HG03354 (cell line): ENCODE measurements around the gene RXFP2.

Experiments
- ATAC-seq: cut with Tn5 transposase; IDR thresholded peaks from one replicate; pipeline ENCODE4 v1.9.1; 2021; ENCODE audit warnings: mild to moderate bottlenecking; ENCODE audit not compliant: unreplicated experiment, poor library complexity, severe bottlenecking

The RXFP2 gene

DNA sequence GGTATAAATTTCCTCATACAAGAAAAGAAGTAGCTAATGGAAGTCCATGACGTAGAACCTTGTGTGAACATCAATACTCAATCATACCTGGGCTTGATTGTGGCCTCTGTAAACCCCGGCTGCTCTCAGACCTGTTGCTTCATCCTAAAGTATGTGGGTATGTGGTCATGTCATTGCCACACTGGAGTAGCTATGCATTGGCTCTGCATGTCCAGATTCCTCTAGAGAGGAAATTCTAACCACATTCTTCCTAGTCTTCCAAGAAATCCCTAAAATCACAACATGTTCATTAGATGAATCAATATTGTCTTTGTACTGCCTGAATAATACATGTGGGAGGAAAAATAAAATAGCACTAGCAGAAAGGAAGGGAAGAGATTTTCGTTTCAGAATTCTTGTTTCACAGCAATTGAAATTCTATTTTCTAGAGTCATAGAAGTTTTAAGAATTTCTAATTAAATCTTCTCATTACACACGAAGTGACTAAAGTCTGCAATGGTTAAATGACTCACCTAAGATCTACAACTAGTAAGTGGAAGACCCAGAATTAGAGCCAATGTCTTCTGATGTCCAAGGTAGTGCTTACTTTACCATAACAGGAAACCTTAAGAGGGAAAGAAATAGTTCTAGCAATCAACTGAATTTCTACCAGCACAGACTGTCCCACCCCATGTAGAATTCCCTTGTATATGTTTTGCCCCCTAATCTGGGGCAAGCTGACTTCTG lies 28.0 kb downstream of the RXFP2 start:
- ATAC-seq, result no peak

DNA sequence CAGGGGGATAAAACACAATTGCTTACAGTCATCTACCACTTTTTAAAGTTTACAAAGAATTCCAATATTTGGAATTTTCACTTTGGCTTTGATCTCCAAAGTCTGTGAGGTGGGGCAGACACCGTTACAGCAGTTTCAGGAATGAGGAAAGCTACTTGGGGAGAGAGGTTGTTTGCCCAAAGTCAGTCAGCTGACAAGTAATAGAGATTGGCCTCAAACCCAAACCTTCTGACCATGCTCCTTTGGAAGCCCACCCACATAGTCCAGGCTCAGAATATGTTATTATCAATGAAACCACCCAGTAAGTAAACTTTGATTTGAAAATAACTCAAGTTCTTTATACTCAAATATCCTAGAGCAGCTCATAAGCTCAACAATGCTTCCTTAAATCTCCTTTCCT lies 29.0 kb downstream of the RXFP2 start:
- ATAC-seq, result no peak

DNA sequence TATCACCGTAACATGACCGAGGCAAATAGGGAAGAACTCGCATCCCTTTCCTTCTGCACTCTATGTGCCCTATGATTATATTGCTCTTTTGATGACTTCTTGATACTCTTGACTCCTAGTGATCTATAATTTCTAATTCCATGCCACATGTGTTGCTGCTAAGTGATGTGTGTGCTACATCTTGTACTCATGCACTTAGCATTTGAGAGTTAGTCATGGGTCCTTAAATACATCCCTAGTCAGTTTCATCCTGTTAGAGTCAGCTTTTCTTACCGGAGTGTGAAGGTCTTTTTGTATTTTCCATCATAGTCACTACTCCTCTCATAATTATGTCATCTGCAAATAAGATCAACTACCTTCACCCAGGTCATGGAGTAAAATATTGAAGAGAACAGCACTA lies 30.2 kb downstream of the RXFP2 start:
- no peak for ATAC-seq

DNA sequence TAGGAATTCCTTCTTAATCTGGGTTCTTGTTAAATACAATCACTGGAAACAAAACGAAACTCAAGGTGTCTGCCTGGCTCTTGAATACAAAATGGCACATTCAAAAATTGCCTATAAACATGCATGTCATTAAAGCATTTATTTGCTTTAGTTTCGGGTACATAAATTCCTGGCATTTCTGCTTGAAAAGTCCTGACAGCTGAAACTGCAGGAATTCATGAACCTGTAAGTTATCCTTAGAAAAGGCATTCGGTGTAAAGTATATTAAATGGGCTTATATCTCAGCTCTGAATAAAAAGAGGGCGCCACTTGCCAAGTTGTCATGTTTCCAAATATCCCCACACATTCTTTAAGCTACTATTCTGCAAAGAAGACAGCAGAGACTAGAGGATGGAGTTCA lies 32.9 kb downstream of the RXFP2 start:
- no peak for ATAC-seq

DNA sequence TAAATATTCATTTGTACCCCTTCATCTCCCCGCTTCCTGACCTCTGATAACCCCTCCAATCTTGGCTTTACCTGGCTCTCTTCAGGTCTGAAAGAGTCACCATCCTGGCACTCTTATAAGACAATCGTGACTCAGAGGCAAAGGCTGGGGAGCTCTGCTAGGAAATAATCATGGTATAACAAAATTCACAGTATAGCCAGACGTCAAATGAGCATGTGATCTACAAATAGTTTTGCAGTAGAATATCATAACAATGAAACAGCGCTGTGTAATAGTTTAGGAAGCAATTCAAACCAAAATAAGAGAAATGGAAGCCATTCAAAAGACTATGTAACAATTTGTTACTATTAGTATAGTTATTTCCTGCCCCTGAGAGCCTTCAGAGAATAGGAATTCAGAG lies 34.2 kb downstream of the RXFP2 start:
- ATAC-seq, result no peak

DNA sequence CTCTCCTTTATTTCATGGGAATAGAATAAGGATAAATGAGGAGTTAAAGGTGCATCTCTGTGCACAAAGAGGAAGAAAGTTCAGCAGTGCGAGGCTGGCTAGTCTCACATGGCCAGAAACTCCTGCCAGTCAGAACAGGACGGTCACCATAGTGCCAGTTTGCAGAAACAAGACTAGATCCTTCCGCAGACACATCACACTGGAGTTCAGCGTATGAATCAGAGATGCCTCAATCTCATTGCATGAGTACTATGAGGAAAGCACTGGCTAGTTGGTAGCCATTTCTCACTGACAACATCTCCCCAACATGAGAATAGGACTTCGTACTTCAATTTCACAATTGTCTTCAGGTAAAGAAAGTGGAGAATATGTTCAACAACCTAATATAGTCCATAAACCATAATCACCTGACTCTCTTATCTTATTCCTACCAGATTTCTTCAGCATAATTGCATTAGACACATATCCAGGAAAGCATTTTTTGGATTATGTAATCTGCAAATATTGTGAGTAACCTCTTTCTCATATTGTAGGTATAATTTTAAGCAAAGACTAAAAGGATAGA lies 34.9 kb downstream of the RXFP2 start:
- no peak for ATAC-seq

DNA sequence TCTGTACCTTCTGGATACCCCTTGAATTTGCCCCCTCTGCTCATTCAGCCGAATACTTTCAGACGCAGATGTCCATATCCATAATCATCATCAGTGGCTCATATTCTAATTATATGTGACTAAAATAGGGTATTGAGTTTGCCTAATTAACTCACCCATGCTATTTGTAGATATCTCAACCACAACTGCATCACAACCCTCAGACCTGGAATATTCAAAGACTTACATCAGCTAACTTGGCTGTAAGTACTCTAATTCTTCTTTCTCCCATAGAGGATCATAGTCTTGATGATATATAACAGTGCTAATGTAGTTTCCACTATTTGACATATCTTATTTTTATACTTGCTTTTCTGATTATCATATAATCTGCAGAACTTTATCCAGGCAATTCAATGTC lies 35.8 kb downstream of the RXFP2 start:
- ATAC-seq, result no peak

DNA sequence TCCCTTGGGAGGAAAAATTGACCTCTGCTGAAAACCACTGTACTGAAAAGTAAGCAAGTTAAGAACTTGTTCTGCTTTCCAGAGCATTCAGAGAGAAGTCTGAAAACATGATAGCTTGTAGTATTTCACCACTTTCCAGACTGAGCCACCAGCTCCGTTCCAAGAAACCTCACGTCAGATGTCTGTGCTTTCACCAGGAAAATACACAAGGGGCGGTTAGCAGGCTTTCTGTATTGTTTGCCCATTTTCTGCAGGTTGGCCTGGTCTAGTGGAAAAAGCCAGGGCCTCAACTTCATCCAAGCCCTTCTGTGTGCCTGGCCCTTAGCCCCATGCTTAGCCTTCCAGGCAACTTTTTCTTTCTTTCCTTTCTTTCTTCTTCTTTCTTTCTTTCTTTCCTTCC lies 36.4 kb downstream of the RXFP2 start:
- ATAC-seq, result no peak

DNA sequence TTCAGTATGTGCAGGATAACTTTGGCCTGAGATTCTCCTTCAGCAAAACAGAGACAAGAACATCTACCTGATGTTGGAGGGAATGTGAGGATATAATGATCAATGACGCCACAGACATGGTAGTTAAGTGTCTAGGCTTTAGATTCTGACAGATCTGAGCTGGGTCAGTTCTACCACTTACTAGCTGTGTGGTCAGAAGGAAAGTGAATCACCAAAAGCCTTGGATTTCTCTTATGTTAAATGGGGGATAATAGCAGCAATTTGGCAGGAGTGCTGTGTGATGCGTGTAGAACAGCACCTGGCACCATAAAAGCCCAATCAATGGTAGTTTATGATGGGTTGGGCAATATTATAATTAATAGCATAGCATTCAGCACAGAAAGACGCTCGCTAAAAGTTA lies 41.7 kb downstream of the RXFP2 start:
- no peak for ATAC-seq

DNA sequence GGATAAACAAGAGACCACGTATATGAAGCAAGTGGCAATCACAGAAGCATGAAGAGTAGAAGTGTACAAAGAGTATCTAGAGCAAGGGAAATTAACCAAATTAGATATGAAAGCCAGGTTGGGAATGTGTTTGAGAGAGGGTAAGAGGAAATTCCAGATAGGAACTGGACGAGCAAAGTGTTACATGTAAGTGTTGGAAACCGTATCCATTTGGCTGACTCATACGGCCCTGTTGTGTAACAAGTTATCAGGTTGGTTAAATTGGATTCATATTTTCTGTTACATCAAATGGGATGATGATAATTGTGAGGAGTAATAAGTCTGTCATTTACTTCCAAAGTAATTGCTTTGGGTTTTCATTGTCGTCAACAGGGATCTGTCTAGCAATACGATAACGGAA lies 46.7 kb downstream of the RXFP2 start:
- ATAC-seq, result no peak

DNA sequence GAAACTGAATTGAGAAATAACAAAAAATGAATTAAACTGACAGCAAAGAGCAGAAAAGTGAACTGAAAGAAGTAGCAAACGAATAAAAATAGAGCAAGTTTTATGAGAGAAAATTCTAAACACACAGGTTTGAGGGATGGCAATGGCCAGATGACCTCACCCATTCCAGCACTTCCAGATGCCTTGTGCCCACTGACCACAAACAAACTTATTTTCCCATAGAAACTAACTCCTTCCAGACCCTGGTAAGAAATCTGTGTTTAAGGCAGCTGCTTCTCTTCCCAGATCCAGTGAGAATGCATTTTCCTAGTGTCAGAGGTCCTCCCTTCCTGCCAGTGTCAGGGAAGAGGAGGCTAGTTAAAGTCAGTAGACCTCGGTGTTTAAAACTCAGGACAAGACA lies 51.7 kb downstream of the RXFP2 start:
- ATAC-seq, result no peak

DNA sequence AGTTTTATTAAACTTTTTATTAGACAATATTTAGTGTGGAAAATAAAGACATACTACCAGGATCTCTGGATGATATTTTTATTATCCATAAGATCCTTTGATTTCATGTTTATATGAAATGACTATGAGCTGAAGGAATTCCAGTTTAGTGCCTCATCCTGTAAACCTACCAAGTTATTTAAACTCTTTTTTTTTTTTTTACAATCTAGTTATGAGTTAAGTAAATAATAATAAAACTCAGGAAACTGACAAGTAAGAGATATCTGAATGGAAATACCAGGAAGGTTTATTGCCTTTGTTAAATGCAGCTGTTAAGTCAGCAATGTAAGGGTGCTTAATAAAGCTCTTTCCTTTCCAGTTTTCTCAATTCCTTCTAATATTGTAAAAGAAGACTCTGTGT lies 53.9 kb downstream of the RXFP2 start:
- ATAC-seq, result no peak

DNA sequence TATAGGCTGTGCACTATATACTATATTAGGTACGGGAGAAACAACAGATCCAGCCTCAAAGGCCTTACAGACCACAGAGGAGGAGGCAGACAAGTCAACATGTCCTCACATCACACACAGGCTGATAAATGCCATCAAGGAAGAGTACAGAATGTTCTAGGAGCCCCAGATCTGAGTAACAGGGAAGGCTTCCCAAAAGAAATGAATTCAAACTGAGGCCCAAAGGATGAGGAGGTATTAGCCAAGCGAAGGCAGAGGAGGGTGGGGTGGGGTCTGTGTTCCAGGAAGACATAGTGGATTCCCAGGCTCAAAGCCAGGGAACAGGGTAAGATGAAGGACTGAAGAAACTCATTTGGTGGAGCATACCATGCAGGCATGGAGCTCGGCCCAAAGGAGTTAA lies 55.1 kb downstream of the RXFP2 start:
- ATAC-seq, result no peak

DNA sequence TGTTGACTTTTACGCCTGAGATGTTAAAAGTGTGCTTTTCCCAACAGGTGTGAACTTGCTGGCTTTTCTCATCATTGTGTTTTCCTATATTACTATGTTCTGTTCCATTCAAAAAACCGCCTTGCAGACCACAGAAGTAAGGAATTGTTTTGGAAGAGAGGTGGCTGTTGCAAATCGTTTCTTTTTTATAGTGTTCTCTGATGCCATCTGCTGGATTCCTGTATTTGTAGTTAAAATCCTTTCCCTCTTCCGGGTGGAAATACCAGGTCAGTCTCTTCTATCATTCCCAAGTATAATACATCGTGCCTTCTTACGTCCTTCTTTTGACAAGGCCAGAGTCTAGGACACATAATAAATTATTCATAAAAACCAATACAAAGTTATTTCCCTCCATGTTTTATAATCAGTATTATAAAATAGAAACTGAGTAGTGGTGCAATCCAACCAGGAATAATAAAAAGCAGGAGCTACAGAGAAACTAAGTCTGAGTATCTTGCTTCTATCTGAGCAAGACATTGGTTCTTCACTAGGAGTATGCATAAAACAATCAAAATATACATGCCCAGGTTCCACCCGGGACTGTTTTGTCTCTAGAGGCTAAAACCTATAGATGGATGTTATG lies 57.9 kb downstream of the RXFP2 start:
- ATAC-seq, result no peak

DNA sequence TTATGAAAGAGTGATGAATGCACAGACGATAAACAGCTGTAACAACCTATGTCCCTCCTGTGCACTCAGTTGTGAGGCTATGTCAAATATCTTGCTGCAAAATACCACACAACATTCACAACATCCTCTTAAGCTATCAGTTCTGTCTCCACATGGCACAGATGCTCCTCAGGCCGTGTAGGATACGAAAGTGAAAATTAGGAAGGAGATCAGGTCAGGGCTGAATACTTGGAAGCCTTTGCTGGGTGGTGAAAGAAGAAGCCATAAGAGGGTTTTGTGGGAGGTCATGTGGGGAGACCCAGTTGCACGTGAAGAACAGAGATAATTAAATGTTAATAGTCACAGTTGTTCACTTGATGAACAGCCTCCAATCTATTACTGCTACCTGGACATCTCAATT lies 58.9 kb downstream of the RXFP2 start:
- no peak for ATAC-seq

DNA sequence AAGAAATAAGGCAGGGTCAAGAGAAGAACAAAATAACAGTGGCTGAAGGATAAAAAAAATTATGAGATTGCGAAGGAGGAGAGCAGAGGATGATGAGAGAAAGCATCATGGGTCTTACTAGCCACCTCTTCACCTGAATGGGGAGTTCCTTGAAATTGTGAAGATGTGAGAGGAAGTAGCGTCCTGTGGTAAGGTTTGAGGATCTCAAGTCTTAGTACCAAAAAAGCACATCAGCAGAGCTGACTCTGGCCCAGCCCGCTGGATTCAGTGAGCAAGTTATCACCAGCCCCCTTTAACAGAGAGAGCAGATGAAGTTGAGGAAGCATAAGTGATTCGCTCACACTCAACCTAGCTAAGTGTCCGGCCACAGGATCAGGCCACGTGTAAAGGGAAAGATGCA lies 61.8 kb downstream of the RXFP2 start:
- ATAC-seq, result no peak

DNA sequence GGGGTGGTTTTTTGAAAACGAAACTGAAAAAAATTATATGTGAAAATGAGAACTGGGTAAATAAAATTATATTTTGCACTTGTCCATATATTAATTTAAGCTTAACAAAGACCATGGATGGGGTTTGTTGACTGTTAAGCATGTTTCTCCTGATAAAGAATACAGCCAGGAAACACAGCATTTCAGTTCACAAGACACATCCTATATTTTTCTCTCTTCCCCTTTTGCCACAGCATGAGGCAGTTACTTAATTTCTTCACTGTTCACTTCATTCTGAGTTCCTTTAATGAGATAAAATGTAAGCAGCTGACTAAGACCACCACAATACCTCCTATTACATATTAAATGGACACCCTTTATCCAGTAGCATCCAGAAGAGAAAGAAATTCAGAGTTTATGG lies 64.0 kb downstream of the RXFP2 start:
- no peak for ATAC-seq

DNA sequence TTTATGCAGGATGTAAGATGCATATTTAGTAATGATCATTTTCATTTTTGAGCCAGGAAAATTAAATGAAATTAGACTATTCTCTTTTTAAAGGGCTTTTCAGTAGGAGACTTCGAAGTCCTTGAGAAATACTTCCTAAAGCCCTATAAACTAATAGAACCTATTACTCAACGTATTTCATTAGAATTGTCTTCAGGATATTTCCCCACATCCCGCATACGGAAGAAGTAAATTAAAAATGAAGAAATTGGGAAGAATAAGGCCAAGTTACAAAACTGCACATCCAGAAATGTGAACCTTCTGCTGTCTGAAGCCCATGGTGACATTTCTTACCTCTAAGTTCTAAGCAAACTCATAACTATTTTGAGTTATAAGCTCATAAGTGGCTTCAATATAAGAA lies 66.5 kb downstream of the RXFP2 start:
- ATAC-seq, result no peak

DNA sequence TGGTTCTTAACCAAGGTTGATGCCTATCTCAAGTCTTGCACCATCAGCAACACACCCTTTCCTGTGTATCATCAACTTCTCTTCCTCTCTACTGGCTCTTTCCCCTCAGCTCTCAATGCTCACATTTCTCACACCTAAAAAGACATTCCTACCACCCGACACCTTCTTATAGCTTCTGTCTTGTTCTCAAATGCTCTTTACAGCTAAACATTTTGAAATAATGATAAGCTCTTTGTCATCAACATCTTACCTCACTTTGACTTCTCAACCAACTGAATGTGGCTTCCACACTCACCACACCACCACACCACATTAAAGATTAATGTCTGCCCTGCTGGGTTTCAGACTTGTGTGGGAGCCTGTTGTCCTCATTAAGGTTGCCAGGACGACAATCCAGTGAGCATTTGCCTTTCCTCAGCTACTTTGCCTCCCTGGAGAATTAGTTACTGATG lies 67.8 kb downstream of the RXFP2 start:
- ATAC-seq, result no peak

DNA sequence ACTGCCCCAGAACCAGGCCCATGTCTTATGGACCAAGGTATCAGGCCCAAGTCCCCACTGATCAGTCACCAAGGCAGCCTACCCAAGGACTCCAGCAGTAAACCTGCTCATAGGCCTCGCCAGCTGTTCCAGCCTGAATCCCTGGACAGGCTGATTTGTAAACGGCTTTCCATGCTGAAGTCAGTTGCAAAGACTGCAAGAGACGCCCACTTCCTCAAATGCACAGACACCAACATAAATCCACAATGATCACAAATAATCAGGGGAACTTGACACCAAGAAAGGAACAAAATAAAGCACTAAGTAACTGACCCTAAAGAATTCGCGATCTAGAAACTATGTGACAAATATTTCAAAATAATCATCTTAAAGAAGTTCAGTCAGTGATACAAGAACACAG lies 75.2 kb downstream of the RXFP2 start:
- no peak for ATAC-seq

DNA sequence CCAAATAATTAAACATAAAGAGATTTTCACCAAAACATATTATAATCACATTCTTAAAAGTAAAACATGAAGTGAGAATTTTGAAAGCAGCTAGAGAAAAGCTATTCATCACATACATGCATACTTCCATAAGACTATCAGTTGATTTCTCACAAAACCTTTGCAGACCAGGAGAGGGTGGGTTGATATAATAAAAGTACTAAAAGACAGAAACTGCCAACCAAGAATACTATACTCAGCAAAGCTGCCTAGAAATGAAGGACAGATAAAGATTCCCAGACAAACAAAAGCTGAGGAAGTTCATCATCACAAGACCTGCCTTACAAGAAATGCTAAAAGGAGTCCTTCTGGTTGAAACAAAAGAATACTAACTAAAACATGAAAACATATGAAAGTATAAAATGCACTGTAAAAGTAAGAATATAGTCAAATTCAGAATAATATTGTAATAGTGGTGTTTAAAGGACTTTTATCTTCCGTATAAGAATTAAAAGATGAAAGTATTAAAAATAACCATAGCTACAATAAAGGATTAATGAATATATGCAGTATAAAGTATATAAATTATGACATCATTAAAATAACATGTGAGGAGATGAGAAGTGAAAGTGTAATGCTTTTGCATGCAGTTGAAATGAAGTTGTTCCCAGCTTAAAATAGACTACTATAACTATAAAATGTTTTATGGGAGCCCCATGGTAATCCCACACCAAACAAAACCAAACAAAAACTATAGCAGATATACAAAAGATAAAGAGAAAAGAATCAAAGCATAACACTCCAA lies 76.2 kb downstream of the RXFP2 start:
- ATAC-seq, result no peak
